Measurements from ENCODE around the gene TRIM14. TPM values are rescaled to one million over a fixed set of nuclear protein-coding genes. Genes with fewer than 3 reads are reported as not detected.
"Not testable (repeated sequence)": the region's sequence is repeated elsewhere in the genome, so short reads cannot be mapped to it uniquely, and the experiment has no call there.

The TRIM14 gene
- total RNA-seq, 1 experiment from 2014 or later: 11.9 TPM

GRCh38 chr9:98117984-98118639 lies 910 bp downstream of the TRIM14 start:
- H3K27me3 Mint-ChIP-seq (ENCODE audit: low read depth): peaks cover 20% of the 10 kb centered on the region
- no peaks in the 10 kb centered on the region for H3K9me3 Mint-ChIP-seq
- TF ChIP-seq STAT6 (CRISPR knock-in tag; conservative IDR thresholded peaks at IDR 0.05; ENCODE audit: low read depth): no peak
- no peak for TF ChIP-seq MXD4 (CRISPR knock-in tag; IDR thresholded peaks at IDR 0.05; ENCODE audit: borderline replicate concordance)
- TF ChIP-seq IRF2 (CRISPR knock-in tag; IDR thresholded peaks at IDR 0.05; ENCODE audit: borderline replicate concordance, low read depth): no peak
- TF ChIP-seq CREB1 (CRISPR knock-in tag; IDR thresholded peaks at IDR 0.05): no peak
- no peak for TF ChIP-seq TCF7 (CRISPR knock-in tag; IDR thresholded peaks at IDR 0.05; ENCODE audit: low read depth)
- no peak for TF ChIP-seq IRF1 (CRISPR knock-in tag; IDR thresholded peaks at IDR 0.05)
- TF ChIP-seq GRHL2 (CRISPR knock-in tag; IDR thresholded peaks at IDR 0.05; ENCODE audit: insufficient replicate concordance, severe bottlenecking): no peak
- no peak for TF ChIP-seq ETV6 (CRISPR knock-in tag; IDR thresholded peaks at IDR 0.05)
- no peak for TF ChIP-seq ZNF425 (CRISPR knock-in tag; conservative IDR thresholded peaks at IDR 0.05)
- peak overlapping the region; percentile 66 for H3K4me3 Mint-ChIP-seq
- ATAC-seq (peak; percentile 4), DNase-seq (ENCODE audit: low spot score) (no peak)
- peaks cover 19% of the 10 kb centered on the region for H3K4me1 Mint-ChIP-seq
- no peak overlapping the region for H3K27ac Mint-ChIP-seq
- CTCF ChIA-PET: interaction anchor here (0.8 to 2.7 kb wide), 15 partner anchors 13 to 138 kb away, joined by 3 to 12 read pairs (median 4); partner anchors contain the start of genes CORO2A, NANS and TBC1D2
- no peaks in the 10 kb centered on the region; the same call in 1 of the 2 replicates for H3K36me3 Mint-ChIP-seq
- POLR2A ChIA-PET: interaction anchor here (1.2 to 1.8 kb wide), 2 partner anchors 26 to 145 kb away, joined by 3 to 4 read pairs; no protein-coding TSS in a partner anchor

- H3K27ac Mint-ChIP-seq; DNase-seq (ENCODE audit: low spot score); POLR2A ChIA-PET; CTCF ChIA-PET; H3K9me3 Mint-ChIP-seq; H3K4me3 Mint-ChIP-seq; ATAC-seq; H3K36me3 Mint-ChIP-seq: not testable (repeated sequence)
- H3K27me3 Mint-ChIP-seq (ENCODE audit: low read depth): peaks cover 20% of the 10 kb centered on the region
- H3K4me1 Mint-ChIP-seq: peaks cover 19% of the 10 kb centered on the region
Observed at GRCh38 chr9:98117097-98117496, 1.9 kb downstream of the TRIM14 start.

- Mint-ChIP-seq H3K27ac (no peak overlapping the region), H3K4me3 (no peak overlapping the region), H3K4me1 (peaks cover 14% of the 10 kb centered on the region), H3K9me3 (no peaks in the 10 kb centered on the region), H3K27me3 (ENCODE audit: low read depth) (no peaks in the 10 kb centered on the region), H3K36me3 (peaks cover 5% of the 10 kb centered on the region; the same call in 1 of the 2 replicates)
- DNase-seq (ENCODE audit: low spot score) (no peak), ATAC-seq (no peak; the same call in 1 of the 2 replicates)
- CTCF ChIA-PET: no interaction called here
- POLR2A ChIA-PET: interaction anchor here (1.6 kb wide), 1 partner anchor 16 kb away, joined by 4 read pairs; no protein-coding TSS in a partner anchor
- TF ChIP-seq ZNF423 (CRISPR knock-in tag; IDR thresholded peaks at IDR 0.05) (0 out of 2 replicates have a peak, but pooled peaks have one; percentile 23), ZNF512 (CRISPR knock-in tag; IDR thresholded peaks at IDR 0.05; ENCODE audit: borderline replicate concordance) (no peak)
Observed at GRCh38 chr9:98109052-98109451, 10.0 kb downstream of the TRIM14 start.

Data from WTC11 (cell line).